ENCODE measurements around the gene AFDN.

DNA sequence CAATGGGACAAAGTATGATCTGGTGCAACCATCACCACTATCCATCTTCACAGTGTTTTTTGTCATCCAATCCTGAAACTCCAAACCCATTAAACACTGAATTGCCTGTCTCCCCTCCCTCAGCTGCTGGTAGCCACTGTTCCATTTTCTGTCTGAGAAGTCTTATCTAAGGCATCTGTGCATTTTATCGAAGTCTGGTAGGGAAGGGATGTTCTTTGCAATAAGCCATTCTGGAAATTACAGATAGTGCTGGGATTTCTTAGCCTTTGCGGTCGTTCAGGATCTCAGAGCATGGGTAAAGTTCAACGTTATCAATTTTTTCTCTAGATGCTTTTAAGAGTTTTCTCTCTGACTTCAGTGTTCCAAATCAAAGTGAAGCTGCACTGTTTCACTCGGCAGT, 194.9 kb downstream of the AFDN start:
- TF ChIP-seq, protein P1, sequence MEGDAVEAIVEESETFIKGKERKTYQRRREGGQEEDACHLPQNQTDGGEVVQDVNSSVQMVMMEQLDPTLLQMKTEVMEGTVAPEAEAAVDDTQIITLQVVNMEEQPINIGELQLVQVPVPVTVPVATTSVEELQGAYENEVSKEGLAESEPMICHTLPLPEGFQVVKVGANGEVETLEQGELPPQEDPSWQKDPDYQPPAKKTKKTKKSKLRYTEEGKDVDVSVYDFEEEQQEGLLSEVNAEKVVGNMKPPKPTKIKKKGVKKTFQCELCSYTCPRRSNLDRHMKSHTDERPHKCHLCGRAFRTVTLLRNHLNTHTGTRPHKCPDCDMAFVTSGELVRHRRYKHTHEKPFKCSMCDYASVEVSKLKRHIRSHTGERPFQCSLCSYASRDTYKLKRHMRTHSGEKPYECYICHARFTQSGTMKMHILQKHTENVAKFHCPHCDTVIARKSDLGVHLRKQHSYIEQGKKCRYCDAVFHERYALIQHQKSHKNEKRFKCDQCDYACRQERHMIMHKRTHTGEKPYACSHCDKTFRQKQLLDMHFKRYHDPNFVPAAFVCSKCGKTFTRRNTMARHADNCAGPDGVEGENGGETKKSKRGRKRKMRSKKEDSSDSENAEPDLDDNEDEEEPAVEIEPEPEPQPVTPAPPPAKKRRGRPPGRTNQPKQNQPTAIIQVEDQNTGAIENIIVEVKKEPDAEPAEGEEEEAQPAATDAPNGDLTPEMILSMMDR (IDR thresholded peaks at IDR 0.05), result no peak
- TF ChIP-seq POLR2A (IDR thresholded peaks at IDR 0.05) (no peak), POLR2AphosphoS5 (IDR thresholded peaks at IDR 0.05; ENCODE audit: insufficient read depth in 1 of 2, low read depth in 1 of 2) (no peak)

Measured in vagina (tissue), 2 donors.